CD4-positive, alpha-beta T cell treated with Interleukin-4 for 1 hour (primary cell): Measurements from ENCODE around the gene DDX55.
"Not testable (repeated sequence)": the region's sequence is repeated elsewhere in the genome, so short reads cannot be mapped to it uniquely, and the experiment has no call there.

Experiments used
- DNase-seq, 2 donors: peaks; one replicate each; pipeline ENCODE4 v3.0.0-alpha.2; 2020 to 2022

The DDX55 gene, protein sequence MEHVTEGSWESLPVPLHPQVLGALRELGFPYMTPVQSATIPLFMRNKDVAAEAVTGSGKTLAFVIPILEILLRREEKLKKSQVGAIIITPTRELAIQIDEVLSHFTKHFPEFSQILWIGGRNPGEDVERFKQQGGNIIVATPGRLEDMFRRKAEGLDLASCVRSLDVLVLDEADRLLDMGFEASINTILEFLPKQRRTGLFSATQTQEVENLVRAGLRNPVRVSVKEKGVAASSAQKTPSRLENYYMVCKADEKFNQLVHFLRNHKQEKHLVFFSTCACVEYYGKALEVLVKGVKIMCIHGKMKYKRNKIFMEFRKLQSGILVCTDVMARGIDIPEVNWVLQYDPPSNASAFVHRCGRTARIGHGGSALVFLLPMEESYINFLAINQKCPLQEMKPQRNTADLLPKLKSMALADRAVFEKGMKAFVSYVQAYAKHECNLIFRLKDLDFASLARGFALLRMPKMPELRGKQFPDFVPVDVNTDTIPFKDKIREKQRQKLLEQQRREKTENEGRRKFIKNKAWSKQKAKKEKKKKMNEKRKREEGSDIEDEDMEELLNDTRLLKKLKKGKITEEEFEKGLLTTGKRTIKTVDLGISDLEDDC

DNA sequence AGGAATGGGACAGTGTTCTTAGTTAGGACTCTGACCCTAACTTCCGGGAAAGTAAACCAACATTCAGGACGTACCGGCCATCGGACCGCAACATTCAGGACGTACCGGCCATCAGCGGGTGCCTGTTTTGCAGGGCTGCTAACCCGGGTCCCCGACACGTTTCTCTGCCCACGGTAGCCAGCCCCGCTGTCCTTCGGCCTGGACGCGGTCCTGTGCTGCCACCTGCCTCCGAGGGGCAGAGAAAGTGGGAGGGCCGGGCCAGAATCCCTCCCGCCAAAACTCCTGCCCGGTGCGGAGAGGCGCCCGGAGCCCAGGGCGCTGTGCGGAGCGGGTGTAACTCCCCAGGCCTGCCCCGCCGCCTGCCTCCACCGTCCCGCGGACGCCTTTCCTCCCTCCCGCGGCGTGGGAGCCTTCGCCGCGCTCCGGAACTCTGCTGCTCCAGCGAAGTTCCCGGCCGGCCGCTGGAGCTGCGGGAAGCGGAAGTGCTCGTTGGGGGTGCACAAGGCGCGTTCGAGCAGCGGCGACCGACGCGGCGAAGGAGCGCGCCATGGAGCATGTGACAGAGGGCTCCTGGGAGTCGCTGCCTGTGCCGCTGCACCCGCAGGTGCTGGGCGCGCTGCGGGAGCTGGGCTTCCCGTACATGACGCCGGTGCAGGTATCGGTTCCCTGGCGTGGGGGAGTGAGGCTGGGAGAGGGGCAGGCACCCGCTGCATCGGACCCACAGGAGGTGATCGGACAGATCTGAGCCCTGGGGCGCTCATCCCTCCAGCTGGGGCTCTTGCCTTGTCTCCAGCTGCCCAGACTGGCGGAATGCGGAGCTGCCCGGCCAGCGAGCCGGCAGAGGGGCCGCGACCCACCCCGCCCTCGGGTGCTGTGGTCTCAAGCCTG, at the start of gene DDX55:
DDX55 (plus strand) TSS at position 498 of the 888 bp plus-strand sequence; CDS start at position 548, 50 bp downstream.
- peak; percentile 85 to 86 for DNase-seq

DNA sequence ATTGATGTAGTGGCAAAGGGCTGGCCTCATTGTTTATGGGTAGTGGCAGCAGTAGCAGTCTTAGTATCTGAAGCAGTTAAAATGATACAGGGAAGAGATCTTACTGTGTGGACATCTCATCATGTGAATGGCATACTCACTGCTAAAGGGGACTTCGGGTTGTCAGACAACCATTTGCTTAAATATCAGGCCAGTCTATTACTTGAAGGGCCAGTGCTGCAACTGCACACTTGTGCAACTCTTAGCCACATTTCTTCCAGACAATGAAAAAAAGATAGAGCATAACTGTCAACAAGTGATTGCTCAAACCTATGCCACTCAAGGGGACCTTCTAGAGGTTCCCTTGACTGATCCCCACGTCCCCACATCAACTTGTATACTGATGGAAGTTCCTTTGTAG, 47.8 kb upstream of the DDX55 start:
- DNase-seq, result not testable (repeated sequence)

DNA sequence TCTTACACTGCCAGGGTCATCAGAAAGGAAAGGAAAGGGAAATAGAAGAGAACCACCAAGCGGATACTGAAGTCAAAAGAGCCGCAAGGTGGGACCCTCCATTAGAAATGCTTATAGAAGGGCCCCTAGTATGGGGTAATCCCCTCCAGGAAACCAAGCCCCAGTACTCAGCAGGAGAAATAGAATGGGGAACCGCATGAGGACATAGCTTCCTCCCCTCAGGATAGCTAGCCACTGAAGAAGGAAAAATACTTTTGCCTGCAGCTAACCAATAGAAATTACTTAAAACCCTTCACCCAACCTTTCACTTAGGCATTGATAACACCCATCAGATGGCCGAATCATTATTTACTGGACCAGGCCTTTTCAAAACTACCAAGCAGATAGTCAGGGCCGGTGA, 47.1 kb upstream of the DDX55 start:
- not testable (repeated sequence) for DNase-seq

DNA sequence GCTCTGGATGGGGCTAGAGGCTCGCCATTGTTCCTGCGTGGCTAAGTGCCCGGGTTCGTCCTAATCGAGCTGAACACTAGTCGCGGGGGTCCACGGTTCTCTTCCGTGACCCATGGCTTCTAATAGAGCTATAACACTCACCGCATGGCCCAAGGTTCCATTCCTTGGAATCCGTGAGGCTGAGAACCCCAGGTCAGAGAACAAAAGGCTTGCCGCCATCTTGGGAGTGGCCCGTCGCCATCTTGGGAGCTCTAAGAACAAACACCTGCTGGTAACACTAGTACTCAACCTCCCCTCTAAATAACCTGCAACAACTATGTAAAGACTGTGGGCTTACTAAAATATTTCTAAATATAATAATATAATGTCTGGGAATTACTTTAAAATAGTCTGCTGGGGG, 43.4 kb upstream of the DDX55 start:
- DNase-seq, result not testable (repeated sequence)

DNA sequence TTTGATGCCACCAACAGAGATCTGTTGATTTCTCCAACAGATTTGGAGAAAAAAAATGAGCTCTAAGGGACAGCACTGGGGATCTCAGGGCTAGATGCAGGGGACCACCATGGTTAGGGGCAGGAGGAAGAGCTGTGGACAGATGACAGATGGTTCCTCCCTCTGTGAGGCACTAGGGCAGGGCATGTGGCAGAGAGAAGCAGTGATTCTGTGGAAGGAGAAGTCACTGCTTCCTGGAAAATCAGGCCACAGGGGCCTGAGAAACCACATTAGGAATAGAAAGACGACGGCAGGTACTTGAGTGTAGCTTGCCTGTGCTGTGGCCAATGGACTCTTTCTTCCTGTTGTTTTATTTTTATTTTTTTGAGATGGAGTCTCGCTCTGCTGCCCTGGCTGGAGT, 42.4 kb upstream of the DDX55 start:
- DNase-seq, result peak in 1 of 2 donors; percentile 13

GRCh38 chr12:123571343-123571813, 30.5 kb upstream of the DDX55 start:
- DNase-seq, result no peak

DNA sequence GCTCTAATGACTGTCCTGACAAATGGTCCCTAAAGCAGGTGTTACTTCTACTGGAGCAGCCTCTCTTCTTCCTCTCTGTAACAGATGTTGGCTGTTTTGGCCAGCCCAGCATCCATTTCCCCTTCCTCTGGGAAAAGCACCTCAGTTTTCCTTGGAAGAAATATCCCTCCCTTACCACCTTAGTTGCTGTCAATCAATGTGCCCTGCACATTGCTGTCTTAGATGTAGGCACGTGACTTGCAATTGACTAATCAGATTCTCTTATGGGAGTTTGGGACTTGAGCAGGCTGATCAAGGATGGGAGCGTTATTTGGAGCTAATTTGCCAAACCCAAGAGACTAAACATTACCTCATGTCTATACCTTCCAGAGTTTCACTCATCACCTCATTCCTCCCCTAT, 29.5 kb upstream of the DDX55 start:
- DNase-seq, result no peak

DNA sequence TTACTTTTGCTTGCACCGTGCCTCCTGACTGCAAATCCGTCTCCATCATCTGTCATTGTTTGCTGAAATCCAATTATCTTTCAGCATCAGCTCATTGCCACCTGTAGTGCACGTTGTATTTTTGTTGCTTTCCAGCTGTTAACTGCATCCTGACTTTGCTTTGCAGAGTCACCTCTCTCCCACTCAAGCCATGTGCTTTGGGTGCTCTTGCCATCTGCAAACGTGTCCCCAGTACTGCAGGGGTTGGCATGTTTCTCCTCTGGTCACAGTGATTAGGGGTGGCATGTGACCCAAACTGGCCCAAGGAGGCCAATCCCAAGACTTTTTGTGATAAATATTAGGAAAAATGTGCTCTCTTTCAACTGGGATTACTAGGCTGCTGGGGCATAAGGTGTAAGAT, 28.0 kb upstream of the DDX55 start:
- no peak for DNase-seq

DNA sequence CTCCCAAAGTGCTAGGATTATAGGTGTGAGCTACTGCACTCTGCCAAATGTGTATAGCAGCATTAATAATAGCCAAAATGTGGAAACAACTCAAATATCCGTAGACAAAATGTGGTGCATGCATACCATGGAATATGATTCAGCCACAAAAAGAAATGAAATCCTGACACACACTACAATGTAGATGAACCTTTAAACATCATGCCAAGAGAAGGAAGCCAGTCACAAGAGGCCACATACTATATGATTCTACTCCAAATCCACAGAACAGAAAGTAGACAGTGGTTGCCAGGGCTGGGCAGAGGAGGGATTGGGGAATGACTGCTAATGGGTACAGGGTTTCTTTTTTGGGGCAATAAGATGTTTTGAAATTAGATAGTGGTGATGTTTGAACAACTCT, 25.3 kb upstream of the DDX55 start:
- DNase-seq, result no peak

- DNase-seq, result no peak
Measured at GRCh38 chr12:123578243-123578642, 23.7 kb upstream of the DDX55 start.

DNA sequence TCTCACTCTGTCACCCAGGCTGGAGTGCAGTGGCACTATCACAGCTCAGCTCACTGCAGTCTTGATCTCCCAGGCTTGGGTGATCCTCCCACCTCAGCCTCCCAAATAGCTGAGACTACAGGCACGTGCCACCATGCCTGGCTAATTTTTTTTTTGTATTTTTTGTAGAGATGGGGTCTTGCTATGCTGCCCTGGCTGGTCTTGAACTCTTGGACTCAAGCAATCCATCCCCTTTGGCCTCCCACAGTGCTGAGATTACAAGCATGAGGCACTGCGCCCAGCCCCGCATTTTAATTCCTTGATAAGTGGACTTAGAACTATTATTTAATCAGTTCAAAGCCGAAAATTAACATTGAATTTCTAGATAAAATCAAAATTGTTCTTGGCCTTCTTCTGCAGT, 23.1 kb upstream of the DDX55 start:
- DNase-seq, result not testable (repeated sequence)

DNA sequence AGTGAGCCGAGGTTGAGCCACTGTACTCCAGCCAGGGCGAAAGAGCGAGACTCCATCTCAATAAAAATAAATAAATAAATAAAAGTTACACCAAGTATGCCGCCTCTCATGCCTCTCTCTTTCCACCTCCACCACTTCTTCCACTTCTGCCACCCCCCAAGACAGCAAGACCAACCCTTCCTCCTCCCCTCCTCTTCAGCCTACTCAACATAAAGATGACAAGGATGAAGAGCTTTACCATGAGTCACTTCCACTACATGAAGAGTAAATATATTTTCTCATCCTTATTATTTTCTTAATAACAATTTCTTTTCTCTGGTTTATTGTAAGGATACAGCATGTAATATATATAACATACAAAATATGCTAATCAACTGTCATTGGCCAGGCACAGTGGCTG, 21.1 kb upstream of the DDX55 start:
- no peak for DNase-seq

DNA sequence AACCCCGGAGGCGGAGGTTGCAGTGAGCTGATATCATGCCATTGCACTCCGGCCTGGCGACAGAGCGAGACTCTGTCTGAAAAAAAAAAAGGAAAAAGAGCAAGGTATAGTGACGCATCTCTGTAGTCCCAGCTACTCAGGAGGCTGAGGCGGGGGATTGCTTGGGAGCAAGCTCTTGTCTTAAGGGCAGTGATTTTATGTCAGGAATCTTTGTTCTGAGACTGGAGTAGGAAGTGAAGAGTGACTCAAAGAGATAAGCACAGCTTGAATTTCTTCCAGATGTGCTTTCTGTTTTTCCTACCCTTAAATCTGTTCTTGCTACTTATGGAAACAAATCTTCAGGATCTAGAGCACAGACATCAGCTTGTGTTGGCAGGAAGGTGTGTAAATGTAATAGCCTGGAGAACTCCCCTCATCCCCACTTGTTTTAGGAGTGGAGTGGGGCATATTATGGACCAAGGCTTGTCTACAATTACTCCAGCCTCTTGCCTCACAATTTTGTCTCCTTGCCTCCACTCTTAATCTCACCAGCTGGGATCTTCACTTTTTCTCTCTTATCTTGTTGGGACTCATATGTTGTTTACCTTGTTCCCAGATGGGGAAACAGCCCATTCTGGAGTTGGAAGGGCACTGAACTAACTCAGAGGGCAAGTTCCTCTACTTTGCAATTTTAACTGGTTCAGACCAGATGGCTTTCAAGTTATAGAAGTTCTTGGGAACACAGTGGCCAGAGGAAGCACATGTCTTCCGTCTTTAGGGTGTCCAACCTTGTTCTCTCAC, 10.0 kb upstream of the DDX55 start:
- DNase-seq, result no peak

DNA sequence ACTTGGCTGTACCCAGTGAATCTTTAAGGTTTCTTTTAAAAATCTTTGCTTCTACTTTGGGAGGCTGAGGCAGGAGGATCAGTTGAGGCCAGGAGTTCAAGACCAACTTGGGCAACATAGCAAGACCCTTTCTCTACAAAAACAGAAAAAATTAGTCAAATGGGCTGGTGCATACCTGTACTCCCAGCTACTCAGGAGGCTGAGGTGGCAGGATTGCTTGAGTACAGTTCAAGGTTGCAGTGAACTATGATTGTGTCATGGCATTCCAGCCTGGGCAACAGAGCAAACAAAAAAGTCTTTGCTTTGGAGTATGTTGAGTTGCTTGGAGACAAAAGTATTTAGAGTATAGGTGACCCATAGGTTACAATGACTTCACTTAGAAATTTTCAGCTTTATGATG, 6.2 kb upstream of the DDX55 start:
- no peak for DNase-seq

DNA sequence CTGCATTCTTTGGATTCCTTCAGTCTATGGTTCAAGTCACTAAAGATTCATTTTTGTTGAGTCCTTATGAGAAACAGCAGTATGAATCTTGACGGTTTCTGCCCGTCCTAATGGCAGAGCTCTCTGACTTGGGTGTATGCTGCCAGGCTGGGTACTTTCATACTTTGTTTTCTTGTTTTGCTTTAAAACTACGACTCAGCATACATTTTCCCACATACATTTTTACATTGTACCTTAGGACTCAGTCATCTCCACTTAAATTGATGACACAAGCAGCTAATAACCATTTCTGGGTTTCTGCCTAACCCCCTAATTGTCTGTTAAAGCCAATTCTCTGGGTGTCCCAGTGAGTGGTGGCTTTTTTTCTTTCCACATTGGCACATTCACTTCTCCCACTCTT, 4.8 kb upstream of the DDX55 start:
- DNase-seq, result no peak

DNA sequence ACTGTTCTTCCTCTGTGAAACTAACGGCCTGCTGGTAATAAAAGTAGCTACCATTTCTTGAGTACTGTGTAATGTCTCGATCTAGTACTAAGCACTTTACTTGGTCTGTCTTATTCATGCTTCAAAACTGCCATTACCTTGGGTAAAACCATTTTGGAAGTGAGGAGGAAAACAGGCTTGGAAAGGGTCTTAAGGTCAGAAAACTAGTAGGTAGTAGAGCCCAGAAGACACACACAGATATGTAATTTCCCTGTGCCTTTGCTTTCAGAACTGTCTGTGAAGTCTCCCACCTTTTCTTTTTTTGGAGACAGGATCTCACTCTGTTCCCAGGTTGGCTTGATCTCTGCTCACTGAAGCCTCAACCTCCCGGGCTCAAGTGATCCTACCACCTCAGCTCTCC, 3.4 kb upstream of the DDX55 start:
- DNase-seq, result no peak

DNA sequence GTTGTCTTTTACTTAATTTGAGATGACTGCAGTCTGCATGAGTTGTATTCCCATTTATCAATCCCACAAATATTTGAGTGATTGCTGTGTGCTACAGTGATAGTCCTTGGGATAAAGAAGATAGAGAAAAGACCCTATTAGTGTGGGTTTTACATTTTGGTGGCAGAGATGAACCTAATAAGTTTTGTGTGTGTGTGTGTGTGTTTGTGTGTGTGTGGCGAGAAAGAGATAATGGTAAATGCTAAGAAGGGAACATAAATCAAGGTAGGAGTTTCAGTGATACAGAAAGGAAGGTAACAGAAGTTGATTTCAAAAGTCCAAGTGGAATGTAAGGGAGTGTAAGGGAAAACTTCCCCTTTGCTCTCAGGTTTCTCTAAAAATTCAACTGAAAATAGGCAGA, 2.6 kb upstream of the DDX55 start:
- DNase-seq, result no peak

- no peak for DNase-seq
Measured at GRCh38 chr12:123599721-123600120, 2.2 kb upstream of the DDX55 start.

DNA sequence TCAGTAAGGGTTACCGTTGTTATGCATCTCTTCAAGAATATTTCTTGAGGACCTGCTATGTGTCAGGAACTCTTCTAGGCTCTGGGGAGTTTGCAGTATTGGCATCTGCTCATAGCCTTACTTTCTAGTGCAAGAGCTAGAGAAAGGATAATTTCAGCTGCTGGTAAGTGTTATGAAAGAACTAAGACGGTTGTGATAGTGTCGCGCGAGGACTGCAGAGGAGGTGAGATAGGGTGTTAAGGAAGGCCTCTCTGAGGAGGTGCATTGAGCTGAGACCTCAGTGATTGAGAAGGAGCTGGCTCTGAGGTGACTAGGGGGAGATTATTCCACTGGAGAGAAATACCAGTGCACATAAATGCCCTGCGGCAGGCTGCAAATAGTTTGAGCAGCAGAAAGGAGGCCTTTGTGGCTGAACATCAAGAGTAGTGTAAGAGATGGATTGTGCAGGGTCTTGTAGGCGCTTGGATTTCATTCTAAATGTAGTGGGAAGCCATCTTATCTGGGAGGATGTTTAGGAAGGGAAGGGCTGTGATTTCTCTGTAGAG, 824 bp downstream of the DDX55 start:
- no peak for DNase-seq

DNA sequence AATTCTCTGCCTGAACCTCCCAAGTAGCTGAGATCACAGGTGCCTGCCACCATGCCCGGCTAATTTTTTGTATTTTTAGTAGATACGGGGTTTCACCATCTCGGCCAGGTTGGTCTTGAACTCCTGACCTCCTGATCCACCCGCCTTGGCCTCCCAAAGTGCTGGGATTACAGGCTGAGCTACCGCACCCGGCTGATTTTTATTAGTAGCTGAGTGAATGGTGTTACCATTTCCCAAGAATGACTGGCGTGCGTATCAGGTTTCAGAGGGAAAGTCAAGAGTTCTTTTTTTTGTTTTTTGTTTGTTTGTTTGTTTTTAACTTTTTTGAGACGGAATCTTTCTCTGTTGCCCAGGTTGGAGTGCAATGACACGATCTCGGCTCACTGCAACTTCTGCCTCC, 1.6 kb downstream of the DDX55 start:
- not testable (repeated sequence) for DNase-seq

GRCh38 chr12:123607756-123608155, 5.9 kb downstream of the DDX55 start:
- DNase-seq, result no peak

DNA sequence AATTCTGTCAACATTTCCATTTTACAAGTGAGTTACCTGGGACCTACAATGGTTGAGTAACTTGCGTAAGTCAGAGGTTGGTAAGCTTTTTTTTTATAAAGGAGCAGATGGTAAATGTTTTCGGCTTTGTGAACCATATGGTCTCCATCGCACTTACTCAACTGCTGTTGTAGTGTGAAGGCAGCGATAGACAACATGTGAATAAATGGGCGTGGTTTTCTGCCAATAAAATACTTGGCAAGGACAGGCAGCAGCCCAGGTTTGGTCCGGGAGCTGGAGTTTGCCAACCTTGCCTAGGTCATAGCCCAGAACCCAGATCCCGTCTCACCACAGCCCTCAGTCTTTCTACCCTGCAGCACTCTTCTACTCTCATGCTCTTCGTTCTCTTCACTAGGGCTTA, 6.3 kb downstream of the DDX55 start:
- no peak for DNase-seq
